DND-41 (cell line): Measurements from ENCODE around the gene SMC5.
A peak's percentile ranks its signal among the peaks of the same experiment; 100 is the strongest.

ENCODE experiments used
- ATAC-seq: fragments of 200-7000 bp; cut with Tn5 transposase; 3 replicates; pipeline ENCODE4 v1.9.1; 2021; ENCODE audit warnings: low read depth; ENCODE audit not compliant: insufficient read depth
- DNase-seq: peaks from one replicate; pipeline ENCODE4 v3.0.0-alpha.2; 2020
- H2AFZ ChIP-seq: 2 replicates; pipeline ENCODE4 v1.6.0; 2012; ENCODE audit warnings: low read depth, low read length
- H3K27ac ChIP-seq: 2 replicates; pipeline ENCODE4 v1.5.1; 2012; ENCODE audit warnings: low read length, inconsistent platforms
- H3K27me3 ChIP-seq: fragments of 200-600 bp; sonication (generic); 2 replicates; pipeline ENCODE4 v1.6.0; 2012; ENCODE audit warnings: low read length, mild to moderate bottlenecking, inconsistent platforms; ENCODE audit not compliant: insufficient read depth, poor library complexity
- H3K36me3 ChIP-seq: 2 replicates; pipeline ENCODE4 v1.5.1; 2012; ENCODE audit warnings: low read length, inconsistent platforms; ENCODE audit not compliant: insufficient read depth
- H3K4me1 ChIP-seq: 2 replicates; pipeline ENCODE4 v1.5.1; 2012; ENCODE audit warnings: mild to moderate bottlenecking, low read length; ENCODE audit not compliant: insufficient read depth
- H3K4me2 ChIP-seq: 2 replicates; pipeline ENCODE4 v1.6.0; 2012; ENCODE audit warnings: mild to moderate bottlenecking, moderate library complexity, low read length, inconsistent platforms; ENCODE audit not compliant: insufficient read depth
- H3K4me3 ChIP-seq, 2 experiments: fragments of 200-600 bp in 1 of 2; shearing (Covaris generic) in 1 of 2; 2 replicates each; pipeline ENCODE4 v1.5.1; 2012 to 2016; ENCODE audit warnings: inconsistent platforms in 2 of 2, low read length in 2 of 2, mild to moderate bottlenecking in 2 of 2, low read depth in 1 of 2, moderate library complexity in 1 of 2
- H3K79me2 ChIP-seq: 2 replicates; pipeline ENCODE4 v1.6.0; 2012; ENCODE audit warnings: low read length, inconsistent platforms; ENCODE audit not compliant: insufficient read depth
- H3K9ac ChIP-seq: 2 replicates; pipeline ENCODE4 v1.6.0; 2012; ENCODE audit warnings: low read depth, mild to moderate bottlenecking, inconsistent platforms, low read length, moderate library complexity
- H3K9me3 ChIP-seq: 2 replicates; pipeline ENCODE4 v1.5.1; 2012; ENCODE audit warnings: low read length, moderate library complexity, mild to moderate bottlenecking, inconsistent platforms; ENCODE audit not compliant: insufficient read depth, severe bottlenecking
- H4K20me1 ChIP-seq: 2 replicates; pipeline ENCODE4 v1.6.0; 2012; ENCODE audit warnings: low read length; ENCODE audit not compliant: insufficient read depth
- EZH2 ChIP-seq: IDR thresholded peaks from 3 replicates; pipeline ENCODE4 v1.6.1; 2012; ENCODE audit warnings: borderline replicate concordance, low read depth, mild to moderate bottlenecking, moderate library complexity, low read length, inconsistent platforms; ENCODE audit not compliant: severe bottlenecking
- TF ChIP-seq, protein P1 (sequence below): IDR thresholded peaks from 2 replicates; pipeline ENCODE4 v1.5.1; 2012; ENCODE audit warnings: borderline replicate concordance, low read length, moderate library complexity, mild to moderate bottlenecking; ENCODE audit not compliant: poor library complexity, severe bottlenecking; ENCODE audit errors: extremely low read depth

SMC5 gene

DNA sequence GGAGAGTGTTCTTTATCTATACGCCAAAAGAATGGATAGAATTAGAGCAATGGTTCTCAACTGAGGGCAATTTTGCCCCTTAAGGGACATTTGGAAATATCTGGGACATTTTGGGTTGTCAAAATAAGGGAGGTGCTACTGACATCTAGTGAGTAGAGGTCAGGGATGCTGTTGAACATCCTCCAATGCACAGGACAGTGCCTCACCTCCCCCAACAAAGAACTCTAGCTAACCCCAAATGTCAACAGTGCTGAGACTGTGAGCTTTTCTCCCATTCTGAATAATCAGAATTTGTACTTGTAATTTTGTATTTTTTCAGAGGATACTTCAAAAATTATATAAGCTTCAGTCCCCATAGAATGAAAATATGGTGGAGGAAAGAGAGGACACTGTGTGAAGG, 8.6 kb upstream of the SMC5 start:
- no peak overlapping the region for H3K9ac ChIP-seq
- H4K20me1 ChIP-seq, result no peaks in the 10 kb centered on the region
- H3K9me3 ChIP-seq, result no peaks in the 10 kb centered on the region
- H3K36me3 ChIP-seq, result no peaks in the 10 kb centered on the region
- no peak overlapping the region for H2AFZ ChIP-seq
- no peak overlapping the region for H3K27ac ChIP-seq
- no peak overlapping the region for H3K4me3 ChIP-seq
- no peak for DNase-seq
- no peaks in the 10 kb centered on the region for H3K27me3 ChIP-seq
- peaks cover 1% of the 10 kb centered on the region; the same call in 1 of the 2 replicates for H3K4me1 ChIP-seq
- H3K4me2 ChIP-seq, result no peak overlapping the region
- no peak for ATAC-seq
- TF ChIP-seq, protein P1, sequence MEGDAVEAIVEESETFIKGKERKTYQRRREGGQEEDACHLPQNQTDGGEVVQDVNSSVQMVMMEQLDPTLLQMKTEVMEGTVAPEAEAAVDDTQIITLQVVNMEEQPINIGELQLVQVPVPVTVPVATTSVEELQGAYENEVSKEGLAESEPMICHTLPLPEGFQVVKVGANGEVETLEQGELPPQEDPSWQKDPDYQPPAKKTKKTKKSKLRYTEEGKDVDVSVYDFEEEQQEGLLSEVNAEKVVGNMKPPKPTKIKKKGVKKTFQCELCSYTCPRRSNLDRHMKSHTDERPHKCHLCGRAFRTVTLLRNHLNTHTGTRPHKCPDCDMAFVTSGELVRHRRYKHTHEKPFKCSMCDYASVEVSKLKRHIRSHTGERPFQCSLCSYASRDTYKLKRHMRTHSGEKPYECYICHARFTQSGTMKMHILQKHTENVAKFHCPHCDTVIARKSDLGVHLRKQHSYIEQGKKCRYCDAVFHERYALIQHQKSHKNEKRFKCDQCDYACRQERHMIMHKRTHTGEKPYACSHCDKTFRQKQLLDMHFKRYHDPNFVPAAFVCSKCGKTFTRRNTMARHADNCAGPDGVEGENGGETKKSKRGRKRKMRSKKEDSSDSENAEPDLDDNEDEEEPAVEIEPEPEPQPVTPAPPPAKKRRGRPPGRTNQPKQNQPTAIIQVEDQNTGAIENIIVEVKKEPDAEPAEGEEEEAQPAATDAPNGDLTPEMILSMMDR, result no peak
- TF ChIP-seq EZH2, result no peak
- H3K79me2 ChIP-seq, result no peaks in the 10 kb centered on the region

DNA sequence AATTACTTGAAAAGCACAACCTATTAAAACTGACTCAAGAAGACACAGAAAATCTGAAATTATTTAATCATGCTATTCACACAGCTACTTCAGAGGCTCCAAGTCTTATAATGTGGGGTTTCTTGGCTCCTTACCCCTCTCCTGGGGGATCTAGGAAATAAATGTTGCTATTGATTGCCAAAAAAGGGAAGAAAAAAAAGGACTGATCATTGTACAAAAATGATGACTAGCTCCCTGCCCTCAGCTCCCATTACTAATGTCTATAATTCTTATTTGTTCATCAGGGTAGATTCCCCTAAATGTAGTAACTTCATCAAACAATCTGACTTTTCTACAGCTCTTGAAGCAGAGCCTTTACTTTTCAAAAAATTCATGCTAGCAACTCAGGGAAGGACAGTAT, 3.3 kb upstream of the SMC5 start:
- no peak for DNase-seq
- Histone ChIP-seq H3K79me2 (peaks cover 28% of the 10 kb centered on the region), H3K4me3 (no peak overlapping the region), H2AFZ (no peak overlapping the region), H3K4me1 (peaks cover 37% of the 10 kb centered on the region), H3K9ac (no peak overlapping the region), H3K27me3 (no peaks in the 10 kb centered on the region), H3K9me3 (no peaks in the 10 kb centered on the region), H4K20me1 (peaks cover 15% of the 10 kb centered on the region), H3K36me3 (peaks cover 8% of the 10 kb centered on the region), H3K4me2 (no peak overlapping the region), H3K27ac (no peak overlapping the region)
- no peak for ATAC-seq
- TF ChIP-seq, protein P1, result no peak
- no peak for TF ChIP-seq EZH2

DNA sequence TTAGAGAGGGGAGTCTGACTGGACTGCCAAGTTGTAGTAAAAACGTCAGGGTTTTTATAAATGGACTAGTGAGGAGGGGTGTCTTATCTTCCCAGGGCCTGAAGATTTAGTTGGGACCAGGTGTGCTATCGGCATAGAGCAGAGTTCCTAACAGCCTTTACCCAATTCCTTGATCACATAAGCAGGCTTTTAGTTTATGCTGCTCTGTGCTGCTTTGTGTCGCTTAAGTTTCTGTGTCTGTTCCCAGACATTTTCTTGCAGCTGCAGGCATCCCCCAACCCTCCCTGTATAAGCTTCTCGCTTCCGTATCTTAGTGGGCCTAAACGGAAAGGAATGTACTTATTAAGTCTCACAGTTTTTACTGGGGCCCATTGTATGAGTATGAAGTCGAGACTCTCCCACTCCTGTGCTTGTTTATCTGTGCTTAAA, 2.6 kb upstream of the SMC5 start:
- Histone ChIP-seq H3K79me2 (peaks cover 34% of the 10 kb centered on the region), H4K20me1 (peaks cover 22% of the 10 kb centered on the region), H3K4me3 (no peak overlapping the region), H3K9me3 (no peaks in the 10 kb centered on the region), H3K9ac (no peak overlapping the region), H3K27ac (no peak overlapping the region), H3K36me3 (peaks cover 15% of the 10 kb centered on the region), H3K4me1 (peaks cover 44% of the 10 kb centered on the region), H2AFZ (no peak overlapping the region), H3K27me3 (no peaks in the 10 kb centered on the region), H3K4me2 (no peak overlapping the region)
- no peak for DNase-seq
- TF ChIP-seq, protein P1, result no peak
- no peak for TF ChIP-seq EZH2
- ATAC-seq, result no peak

DNA sequence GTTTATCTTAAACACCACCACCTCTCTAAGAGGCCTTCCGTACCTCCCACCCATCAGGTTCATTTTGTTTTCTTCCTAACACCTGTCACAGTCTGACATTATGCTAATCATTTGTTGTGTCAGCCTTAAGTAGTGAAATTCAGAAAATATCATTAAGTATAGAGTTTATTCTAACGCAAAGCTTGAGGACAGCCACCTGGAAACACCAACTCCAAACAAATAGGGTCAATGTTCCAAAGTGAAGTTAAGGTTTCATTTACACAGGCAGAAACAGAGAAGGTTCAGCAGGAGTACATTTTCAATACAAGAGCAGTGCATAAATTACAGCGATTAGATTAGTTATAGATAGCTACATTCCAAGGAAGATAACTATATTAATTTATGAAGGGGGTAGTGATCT, 1.3 kb upstream of the SMC5 start:
- Histone ChIP-seq H3K36me3 (peaks cover 26% of the 10 kb centered on the region), H3K4me1 (peaks cover 57% of the 10 kb centered on the region), H4K20me1 (peaks cover 31% of the 10 kb centered on the region), H3K9ac (peak overlapping the region; percentile 97), H3K4me3 (peak overlapping the region in 1 of 2 experiments; percentile 98; a peak in 3 of 4 replicates), H3K79me2 (peaks cover 48% of the 10 kb centered on the region), H3K27ac (peak overlapping the region; percentile 97), H3K4me2 (peak overlapping the region; percentile 78), H2AFZ (peak overlapping the region; percentile 94), H3K9me3 (no peaks in the 10 kb centered on the region), H3K27me3 (no peaks in the 10 kb centered on the region)
- no peak for ATAC-seq
- no peak for TF ChIP-seq EZH2
- TF ChIP-seq, protein P1, result no peak
- no peak for DNase-seq
